ENCODE measurements around the gene CEACAM4. TPM values are rescaled to one million over a fixed set of nuclear protein-coding genes. Genes with fewer than 3 reads are reported as not detected.

CEACAM4 gene
- total and polyA plus RNA-seq, 2 donors (not counting 1 experiment from before 2014, with no cell fraction given) = 0.34 TPM; not detected in 1

- WGBS (ENCODE audit: insufficient coverage) = 71% methylated on average over 8 of the region's 8 CpGs
- Mint-ChIP-seq H3K4me3 (no peak overlapping the region), H3K27ac (no peak overlapping the region), H3K4me1 (no peaks in the 10 kb centered on the region), H3K27me3 (peaks cover 23% of the 10 kb centered on the region), H3K9me3 (ENCODE audit: insufficient read depth) (peaks cover 4% of the 10 kb centered on the region)
- ATAC-seq (ENCODE audit: low read depth) = no peak
- H3K4me1 ChIP-seq (ENCODE audit: control insufficient read depth in 2 of 2, insufficient read depth in 2 of 2, low read length in 2 of 2) = no peaks in the 10 kb centered on the region
- H2AFZ ChIP-seq (ENCODE audit: insufficient read depth, low read depth, low read length, poor library complexity, severe bottlenecking) = no peak overlapping the region
- CTCF ChIA-PET = no interaction called here
- no peak overlapping the region for H3K9ac ChIP-seq (ENCODE audit: low read length)
- no peak for DNase-seq
- TF ChIP-seq CTCF (IDR thresholded peaks at IDR 0.05) = no peak
- no peak for TF ChIP-seq EZH2 (IDR thresholded peaks at IDR 0.05; ENCODE audit: borderline replicate concordance, insufficient read depth, low read depth, low read length, poor library complexity, severe bottlenecking)
- no peak overlapping the region for H3K27ac ChIP-seq (ENCODE audit: low read length in 2 of 2)
- intact Hi-C loops (cut with micrococcal nuclease) = no loop called here
- H3K9me3 ChIP-seq (ENCODE audit: control extremely low read depth in 1 of 3, control insufficient read depth in 2 of 3, insufficient read depth in 1 of 3, low read length in 2 of 3) = peaks cover 4 to 11% (median 11%) of the 10 kb centered on the region in 3 donors
- H3K4me3 ChIP-seq (ENCODE audit: control extremely low read depth in 1 of 5, extremely low read depth in 1 of 5, insufficient read depth in 1 of 5, low read depth in 2 of 5, low read length in 4 of 5) = no peak overlapping the region
- no peaks in the 10 kb centered on the region for H4K20me1 ChIP-seq (ENCODE audit: control insufficient read depth, insufficient read depth, low read length, poor library complexity, severe bottlenecking)
- H3K79me2 ChIP-seq (ENCODE audit: control insufficient read depth, insufficient read depth, low read length) = no peaks in the 10 kb centered on the region
- H3K4me2 ChIP-seq (replicated peaks; ENCODE audit: low read depth, low read length, poor library complexity, severe bottlenecking) = no peak overlapping the region
- peaks cover 0 to 18% (median 7%) of the 10 kb centered on the region in 4 experiments for H3K27me3 ChIP-seq (replicated peaks in 1 of 4; ENCODE audit: control extremely low read depth in 1 of 4, control insufficient read depth in 3 of 4, insufficient read depth in 4 of 4, low read length in 3 of 4)
- no peaks in the 10 kb centered on the region for H3K36me3 ChIP-seq (replicated peaks in 1 of 2; ENCODE audit: control extremely low read depth in 1 of 2, control insufficient read depth in 1 of 2, extremely low read depth in 1 of 2, insufficient read depth in 2 of 2, low read length in 1 of 2)
- POLR2A ChIA-PET = no interaction called here
Measured at GRCh38 chr19:41627966-41628675, 1.2 kb upstream of the CEACAM4 start.

- H3K4me2 ChIP-seq (replicated peaks; ENCODE audit: low read depth, low read length, poor library complexity, severe bottlenecking) = no peak overlapping the region
- no peaks in the 10 kb centered on the region for H3K4me1 Mint-ChIP-seq
- H3K27ac Mint-ChIP-seq = no peak overlapping the region
- no peak overlapping the region for H3K4me3 Mint-ChIP-seq
- DNase-seq (no peak), ATAC-seq (ENCODE audit: low read depth) (no peak)
- 73% methylated on average over 3 of the region's 3 CpGs for WGBS (ENCODE audit: insufficient coverage)
- peak overlapping the region in 1 of 5 experiments; percentile 61 for H3K4me3 ChIP-seq (ENCODE audit: control extremely low read depth in 1 of 5, extremely low read depth in 1 of 5, insufficient read depth in 1 of 5, low read depth in 2 of 5, low read length in 4 of 5)
- no peak overlapping the region for H3K27ac ChIP-seq (ENCODE audit: low read length in 2 of 2)
- no peaks in the 10 kb centered on the region for H3K79me2 ChIP-seq (ENCODE audit: control insufficient read depth, insufficient read depth, low read length)
- no peak overlapping the region for H2AFZ ChIP-seq (ENCODE audit: insufficient read depth, low read depth, low read length, poor library complexity, severe bottlenecking)
- peaks cover 1% of the 10 kb centered on the region for H3K9me3 Mint-ChIP-seq (ENCODE audit: insufficient read depth)
- no peaks in the 10 kb centered on the region for H4K20me1 ChIP-seq (ENCODE audit: control insufficient read depth, insufficient read depth, low read length, poor library complexity, severe bottlenecking)
- H3K27me3 ChIP-seq (replicated peaks in 1 of 4; ENCODE audit: control extremely low read depth in 1 of 4, control insufficient read depth in 3 of 4, insufficient read depth in 4 of 4, low read length in 3 of 4) = peaks cover 0 to 18% (median 7%) of the 10 kb centered on the region in 4 experiments
- H3K9ac ChIP-seq (ENCODE audit: low read length) = no peak overlapping the region
- H3K9me3 ChIP-seq (ENCODE audit: control extremely low read depth in 1 of 3, control insufficient read depth in 2 of 3, insufficient read depth in 1 of 3, low read length in 2 of 3) = peaks cover 2 to 11% (median 7%) of the 10 kb centered on the region in 3 donors
- POLR2A ChIA-PET = no interaction called here
- no peaks in the 10 kb centered on the region for H3K4me1 ChIP-seq (ENCODE audit: control insufficient read depth in 2 of 2, insufficient read depth in 2 of 2, low read length in 2 of 2)
- TF ChIP-seq EZH2 (IDR thresholded peaks at IDR 0.05; ENCODE audit: borderline replicate concordance, insufficient read depth, low read depth, low read length, poor library complexity, severe bottlenecking) (no peak), CTCF (IDR thresholded peaks at IDR 0.05) (no peak)
- no peaks in the 10 kb centered on the region for H3K36me3 ChIP-seq (replicated peaks in 1 of 2; ENCODE audit: control extremely low read depth in 1 of 2, control insufficient read depth in 1 of 2, extremely low read depth in 1 of 2, insufficient read depth in 2 of 2, low read length in 1 of 2)
- intact Hi-C loops (cut with micrococcal nuclease) = no loop called here
- CTCF ChIA-PET = no interaction called here
- H3K27me3 Mint-ChIP-seq = peaks cover 24% of the 10 kb centered on the region
Measured at GRCh38 chr19:41626278-41626677, 596 bp downstream of the CEACAM4 start.

Measured in B cell (primary cell).